CD4-positive, alpha-beta T cell treated with Interleukin-2 at 100 ng/mL for 4 hours (primary cell): ENCODE measurements around the gene REG3G.

ENCODE experiments used
- DNase-seq: peaks from one replicate; pipeline ENCODE4 v3.0.0-alpha.2; 2020; ENCODE audit warnings: low spot score

The REG3G gene

DNA sequence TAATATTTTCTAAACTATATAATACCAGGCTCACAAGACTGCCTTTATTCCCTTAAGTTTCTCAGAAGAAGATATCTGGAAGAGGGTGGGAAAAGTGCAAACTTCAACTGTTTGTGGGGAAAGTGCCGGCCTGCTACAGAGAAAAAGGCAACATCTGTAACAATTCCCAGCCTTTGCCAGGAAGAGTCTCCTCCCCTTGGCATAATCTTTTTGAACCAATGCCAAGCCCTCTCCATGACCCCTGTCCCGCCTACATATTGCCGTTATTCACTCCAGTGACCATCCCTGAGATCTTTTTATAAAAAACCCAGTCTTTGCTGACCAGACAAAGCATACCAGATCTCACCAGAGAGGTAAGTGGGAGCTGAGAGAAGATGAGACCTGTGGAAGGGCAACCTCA is at the start of gene REG3G:
REG3G (plus strand) TSS at position 282 of the 400 bp plus-strand sequence. CDS start 392 bp downstream, outside the sequence.
- DNase-seq, result no peak

DNA sequence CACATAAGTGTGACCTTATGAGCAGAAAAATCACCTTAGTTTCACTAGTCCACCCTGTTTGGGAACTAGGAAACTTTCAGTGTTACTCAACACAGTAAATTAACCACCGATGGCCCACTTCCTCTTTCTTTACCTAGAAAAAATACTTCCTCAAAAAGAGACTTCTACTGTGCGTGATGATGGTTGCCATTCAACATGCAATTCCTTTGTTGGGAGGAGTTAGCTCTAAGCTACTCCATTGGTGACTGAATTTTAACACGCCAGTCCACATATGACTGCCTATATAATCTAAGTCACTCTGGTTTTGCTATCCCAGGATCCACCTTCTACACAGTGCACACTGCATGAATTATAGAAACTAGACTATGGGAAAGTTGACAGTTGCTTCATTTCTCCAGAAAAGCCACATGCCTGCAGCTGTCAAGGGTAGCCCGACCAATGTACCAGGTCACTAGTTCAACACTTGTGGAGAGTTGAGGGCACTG is 47.8 kb upstream of the REG3G start:
- DNase-seq, result peak; percentile 0

DNA sequence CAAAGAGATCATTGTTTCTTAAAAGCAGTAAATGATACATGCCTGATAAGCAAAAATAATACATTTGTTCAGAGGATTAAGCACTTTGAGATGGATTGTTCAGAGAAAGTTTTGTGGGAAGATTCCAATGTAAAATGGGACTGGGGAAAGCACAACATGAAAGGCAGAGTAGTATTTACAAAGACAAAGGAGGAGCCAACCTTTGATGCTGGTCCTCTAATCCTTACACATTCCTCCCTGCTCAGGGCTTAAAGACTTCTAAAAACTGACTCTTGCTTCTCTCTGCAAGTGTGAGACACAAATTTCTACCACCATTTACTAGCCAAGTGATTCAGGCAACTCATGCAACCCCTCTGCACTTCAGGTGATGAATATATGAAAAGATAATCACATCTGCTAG is 47.2 kb upstream of the REG3G start:
- no peak for DNase-seq

DNA sequence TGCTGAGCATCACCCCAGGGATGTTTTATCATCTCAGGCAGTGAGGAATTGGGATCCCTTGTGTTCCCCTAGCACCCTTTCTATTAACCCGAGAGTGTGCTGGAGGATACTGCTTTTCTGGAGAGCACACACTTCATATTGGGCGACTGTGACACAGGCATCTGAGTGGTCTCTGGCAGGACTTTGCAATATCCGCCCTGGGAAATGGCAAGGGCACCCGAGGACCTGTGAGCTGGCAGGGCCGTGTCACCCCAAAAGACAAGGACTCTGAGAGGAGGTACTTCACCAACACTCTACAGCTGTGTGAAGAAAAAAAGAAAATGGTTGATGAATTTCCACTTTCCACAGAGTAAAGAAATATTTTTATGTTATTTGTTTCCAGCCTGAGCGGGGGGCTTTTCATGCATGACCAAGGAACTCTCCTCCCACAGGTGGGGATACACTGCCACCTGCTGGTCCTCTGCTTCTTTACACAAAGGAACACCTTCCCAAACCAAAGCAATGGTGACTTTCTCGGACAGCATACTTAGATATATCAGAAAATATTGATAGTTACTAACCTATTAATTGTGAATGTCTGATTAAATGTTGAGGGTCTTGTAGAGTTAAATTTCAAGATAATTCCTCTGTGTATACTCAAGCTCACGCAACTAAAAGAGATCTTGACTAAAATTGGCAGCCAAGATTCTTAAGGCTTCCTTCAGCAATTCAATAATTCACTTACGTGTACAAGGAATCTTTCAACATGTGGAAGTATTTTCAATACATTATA is 45.9 kb upstream of the REG3G start:
- DNase-seq, result no peak

DNA sequence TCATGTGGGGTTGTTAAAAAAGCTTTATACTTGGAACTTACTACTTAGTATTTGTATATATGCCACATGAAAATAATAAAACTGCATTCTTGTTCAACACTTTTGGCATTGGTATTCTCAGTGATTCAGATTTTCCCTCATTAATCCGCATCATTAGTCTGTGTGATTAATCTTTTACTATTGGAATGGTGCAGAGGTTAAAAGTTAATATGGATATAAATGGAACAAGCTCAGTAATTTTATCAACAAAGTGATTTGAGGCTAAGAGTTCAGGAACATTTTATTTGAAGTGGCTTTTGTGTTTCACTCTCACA is 45.4 kb upstream of the REG3G start:
- no peak for DNase-seq

DNA sequence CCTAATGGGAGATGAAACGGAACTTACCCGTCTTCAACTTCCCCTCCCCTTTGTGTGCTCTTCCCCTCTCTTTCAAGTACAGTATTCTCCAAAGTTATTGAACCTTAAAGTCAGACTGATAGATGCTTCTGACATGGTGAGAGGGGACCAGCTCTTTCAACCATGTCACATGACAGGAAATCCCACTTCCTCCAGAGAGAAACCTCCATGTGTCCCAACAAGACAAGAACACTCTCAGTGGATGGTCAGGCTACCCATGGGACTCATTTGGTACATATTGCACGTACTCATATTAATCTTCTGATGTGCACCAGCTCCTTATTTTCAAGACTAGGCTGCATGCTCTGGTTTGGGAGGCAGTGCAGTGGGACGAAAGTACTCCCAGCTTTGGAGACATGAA is 44.6 kb upstream of the REG3G start:
- no peak for DNase-seq

DNA sequence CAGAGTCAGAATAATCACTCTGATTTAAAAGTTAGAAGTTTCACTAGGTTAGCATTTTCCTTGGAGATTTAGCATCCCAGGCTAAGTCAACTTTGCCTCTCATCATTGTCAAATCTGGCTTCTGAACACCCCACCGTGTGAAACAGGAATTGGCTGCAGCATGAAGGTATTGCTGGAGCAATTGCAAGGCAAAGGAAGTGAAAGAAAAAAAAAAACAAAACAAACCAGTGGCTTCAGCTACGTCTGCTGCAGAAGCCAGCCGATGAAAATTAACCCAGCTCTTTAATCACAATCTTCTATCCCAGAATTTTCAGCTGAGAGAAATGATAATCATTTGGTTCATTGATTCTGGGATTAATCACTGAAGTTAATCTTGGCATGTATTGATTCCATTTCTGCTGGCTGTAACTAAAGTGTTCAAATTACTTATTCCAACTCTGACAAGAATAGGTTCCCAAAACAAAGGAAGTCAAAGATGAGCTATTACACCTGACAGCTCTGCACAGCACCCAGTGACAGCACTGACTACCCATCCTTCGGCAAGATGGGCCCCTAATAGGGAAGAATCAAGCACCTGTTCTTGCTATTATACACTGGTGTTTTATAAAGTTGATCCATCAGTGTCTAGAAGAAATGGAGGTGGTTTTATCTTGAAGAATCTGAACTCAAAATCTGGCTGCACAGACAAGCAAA is 42.7 kb upstream of the REG3G start:
- no peak for DNase-seq

DNA sequence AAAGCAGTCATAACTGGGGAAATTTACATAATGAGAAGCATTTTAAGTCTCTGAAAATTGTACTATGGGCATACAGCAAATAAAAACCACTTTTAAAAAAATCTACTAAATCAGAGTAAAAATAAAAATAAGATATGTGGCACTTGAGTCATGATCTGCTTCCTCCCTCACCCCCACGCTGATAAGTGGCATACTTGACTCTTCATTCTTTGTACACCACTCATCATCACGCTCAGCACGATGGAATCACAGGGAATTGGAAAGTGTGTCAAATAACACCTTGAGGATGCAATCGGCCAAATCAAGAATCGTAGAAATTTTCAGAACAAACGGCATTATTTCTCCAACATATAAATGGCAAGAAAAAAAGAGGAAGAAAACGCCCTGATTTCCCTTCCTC is 41.1 kb upstream of the REG3G start:
- no peak for DNase-seq

DNA sequence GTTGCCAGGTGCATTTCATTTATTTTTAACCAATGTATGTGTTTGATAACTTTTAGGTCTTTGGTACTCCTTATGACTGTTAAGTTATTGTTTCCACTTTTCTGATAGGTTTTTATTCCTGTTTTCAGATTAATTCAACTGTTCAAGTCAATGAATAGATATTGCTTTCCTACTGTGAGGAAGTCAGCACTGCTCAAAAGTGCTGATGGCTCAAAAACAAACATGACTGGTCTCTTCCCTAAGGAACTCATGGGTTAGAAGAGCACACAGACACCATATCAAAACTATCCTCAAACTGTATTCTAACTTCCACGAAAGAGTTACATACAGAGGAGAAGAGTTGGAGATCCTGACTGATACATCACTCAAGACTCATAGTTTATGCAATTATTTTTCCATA is 39.9 kb upstream of the REG3G start:
- no peak for DNase-seq

DNA sequence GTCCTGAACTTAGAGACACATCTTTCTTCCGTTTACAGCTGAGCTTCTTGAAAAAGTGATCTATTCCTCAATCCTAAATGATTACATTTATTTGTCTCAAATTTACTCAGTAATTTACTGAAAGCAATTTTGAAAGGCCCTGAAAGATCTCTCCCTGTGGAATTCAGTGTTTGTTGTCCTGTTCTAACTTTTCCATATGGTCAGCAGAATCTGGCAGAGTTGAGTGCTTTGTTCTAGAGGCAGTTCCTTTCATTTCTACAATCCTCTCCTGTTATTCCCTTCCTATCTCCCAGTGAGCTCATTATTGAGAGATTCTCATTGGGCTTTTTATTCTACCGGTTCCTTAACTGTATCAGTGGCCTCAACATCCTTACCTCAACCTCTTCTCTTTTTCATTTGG is 36.5 kb upstream of the REG3G start:
- no peak for DNase-seq

DNA sequence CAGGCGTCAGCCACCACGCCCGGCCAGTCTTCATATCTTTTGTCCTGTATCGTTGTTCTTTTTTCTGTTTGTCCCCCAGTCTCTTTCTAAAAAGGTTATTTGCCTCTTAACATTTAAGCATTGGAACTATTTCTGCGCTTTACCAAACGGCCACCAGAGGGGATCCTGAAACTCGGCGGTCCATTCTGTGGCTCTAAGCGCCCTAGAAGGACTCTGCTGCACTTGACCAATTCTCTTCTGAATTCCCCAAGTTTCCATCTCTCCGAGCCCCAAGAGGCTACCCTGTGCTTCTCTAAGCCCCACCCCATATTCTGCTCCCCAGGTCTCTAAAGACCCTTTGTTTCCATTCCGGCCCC is 33.1 kb upstream of the REG3G start:
- no peak for DNase-seq

DNA sequence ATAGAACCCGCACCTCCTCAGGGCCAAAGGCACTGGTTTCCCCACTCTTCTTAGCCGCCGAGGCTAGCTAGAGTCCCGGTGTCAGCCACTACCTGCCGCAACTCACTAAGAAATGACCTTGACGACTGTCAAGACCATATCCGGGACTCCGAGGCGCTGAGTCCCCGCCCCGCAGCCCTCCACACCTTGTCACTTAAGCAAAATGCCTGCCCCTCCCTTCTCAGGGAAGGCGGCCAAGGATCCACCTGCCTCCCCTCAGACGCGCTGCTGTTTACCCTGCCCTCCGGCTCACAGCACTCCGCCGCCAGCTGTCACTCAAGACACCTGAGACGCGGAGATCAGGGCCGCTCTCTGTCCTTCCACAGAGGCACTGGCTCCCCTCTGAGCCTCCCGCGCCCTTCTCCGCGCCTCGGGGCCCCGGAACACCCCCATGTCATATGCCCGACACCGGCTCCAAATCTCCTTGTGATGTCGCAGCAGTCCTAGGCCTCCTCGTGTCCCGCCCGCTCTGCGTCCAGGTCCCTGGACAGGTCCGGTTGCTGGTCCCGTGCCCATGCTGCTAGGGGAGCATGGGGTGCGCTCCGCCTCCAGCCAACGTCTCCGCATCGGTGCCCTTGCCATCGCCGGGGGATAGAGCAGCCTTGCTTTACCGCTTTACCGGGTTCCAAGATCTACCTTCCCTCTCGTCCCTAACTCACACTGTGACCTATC is 32.5 kb upstream of the REG3G start:
- DNase-seq, result no peak

DNA sequence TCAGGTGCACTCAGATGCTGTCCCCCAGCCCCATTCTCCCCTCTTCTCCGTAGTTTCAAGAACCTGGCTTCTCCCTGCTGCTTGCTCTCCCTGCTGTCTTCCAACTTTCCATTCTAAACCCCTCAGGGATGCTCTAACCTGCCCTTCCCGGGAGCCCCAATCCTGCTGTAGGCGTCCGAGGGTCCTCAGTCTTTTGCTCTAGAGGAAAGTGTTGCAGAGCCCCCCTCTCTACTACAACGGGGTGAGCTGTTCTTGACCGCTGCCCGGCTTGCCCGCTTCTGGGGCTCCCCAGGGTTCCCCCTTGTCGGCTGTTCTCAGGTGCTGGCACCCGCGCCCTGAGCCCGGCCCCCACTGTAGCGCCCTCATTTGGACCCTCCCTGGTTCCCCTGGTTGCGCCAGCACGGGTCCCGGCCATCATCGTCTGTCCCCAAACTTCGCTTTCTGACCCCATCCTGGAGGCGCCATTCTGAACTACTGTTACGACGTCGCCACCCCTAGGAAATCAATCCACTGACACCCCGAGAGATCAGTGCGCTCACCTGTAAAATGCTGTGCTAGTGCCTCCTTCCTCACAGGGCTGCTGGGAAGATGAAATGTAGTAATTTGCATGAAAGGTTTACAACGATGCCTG is 31.9 kb upstream of the REG3G start:
- no peak for DNase-seq

DNA sequence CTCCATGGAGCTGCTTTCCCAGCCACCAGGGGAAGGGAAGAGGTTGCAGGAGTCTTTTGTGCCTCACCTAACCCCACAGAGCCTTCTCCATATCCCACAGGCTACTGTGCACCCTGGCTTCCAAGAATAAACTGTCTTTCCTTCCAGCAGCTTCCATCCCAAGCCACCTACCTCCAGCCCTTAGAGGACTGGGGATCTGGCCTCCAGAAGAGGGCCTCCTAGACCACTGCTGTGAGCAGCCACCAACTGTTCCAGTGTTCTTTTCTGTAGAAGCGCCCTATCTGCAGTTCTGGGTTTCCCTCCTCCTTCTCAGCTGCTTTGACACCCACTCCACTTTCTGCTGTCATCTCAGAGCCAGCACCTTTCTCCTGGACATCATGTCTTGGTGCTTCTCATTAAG is 30.7 kb upstream of the REG3G start:
- no peak for DNase-seq

DNA sequence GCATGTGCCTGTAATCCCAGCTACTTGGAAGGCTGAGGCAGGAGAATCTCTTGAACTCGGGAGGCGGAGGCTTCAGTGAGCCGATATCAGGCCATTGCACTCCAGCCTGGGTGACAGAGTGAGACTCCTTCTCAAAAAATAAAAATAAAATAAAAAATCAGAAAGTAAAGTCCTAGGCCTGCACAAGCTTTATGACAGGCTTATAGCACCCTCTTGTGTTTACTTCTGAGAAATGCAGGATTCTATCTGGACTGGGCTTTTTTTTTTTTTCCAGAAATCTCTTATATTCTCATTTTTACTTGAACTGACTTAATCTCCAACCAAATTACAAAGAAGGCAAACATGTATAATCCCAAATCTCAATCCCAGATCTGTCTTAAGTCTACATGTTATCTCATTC is 26.1 kb upstream of the REG3G start:
- DNase-seq, result no peak

DNA sequence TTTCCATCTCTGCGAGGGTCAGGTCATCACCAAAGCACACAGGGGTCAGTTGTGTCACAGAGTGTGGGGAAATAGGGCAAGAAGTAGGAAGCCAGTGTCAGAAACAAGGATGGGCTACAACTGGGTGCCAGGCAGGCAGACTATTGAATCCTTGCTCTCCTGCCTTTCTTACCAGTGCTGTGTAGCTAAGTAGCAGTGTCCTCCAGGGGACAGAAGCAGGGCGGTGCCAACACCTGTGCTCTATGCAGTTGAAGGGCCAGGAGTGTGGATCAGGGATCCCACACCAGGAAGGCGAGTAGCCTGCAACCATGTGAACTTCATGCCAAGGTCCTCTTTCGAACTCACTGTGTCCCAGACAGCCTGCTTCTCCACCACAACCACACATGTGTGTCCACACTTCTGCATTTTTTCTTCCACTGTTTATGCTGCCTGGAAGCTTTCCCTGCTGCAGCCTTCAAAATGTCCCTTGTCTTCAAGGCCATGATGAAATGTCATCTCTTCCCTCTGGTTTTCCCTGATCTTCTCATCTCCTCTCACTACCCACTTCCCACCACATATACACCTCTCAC is 25.4 kb upstream of the REG3G start:
- no peak for DNase-seq

DNA sequence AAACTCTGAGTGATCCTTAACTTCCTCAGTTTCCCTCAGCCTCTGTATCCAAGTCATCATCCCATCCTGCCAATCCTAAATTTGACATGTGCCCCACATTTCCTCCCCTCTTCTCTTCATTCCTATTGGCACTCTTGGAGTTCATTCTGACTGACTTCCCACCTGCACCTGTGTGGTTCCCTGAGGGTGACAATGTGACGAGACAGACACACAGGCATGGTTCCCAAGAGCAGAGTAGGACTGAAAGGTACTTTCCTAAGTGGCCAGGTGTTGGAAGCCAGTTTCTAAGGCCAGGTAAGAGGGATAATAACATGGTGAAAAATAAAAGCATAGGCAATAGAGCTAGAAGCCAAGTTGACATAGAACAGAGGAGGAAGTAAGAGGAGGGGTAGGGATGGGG is 24.2 kb upstream of the REG3G start:
- DNase-seq, result no peak

DNA sequence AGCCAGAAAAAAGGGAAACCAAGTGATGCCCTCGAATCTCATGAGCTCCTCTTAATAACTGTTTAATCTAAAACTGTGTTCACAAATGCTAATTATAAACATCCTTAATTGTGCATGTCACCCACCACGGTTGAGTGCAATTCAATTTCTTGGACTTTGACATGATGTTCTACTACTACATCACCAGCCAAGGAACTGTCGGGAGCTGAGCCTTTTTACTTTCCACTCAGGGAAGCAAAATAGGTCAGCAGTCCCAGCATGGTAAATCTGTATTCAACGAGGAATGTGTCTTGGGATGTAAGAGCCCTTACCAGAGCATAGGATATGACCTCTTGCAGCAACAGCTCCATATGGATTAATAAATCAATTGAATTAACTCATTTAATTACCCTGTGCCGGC is 20.8 kb upstream of the REG3G start:
- no peak for DNase-seq

DNA sequence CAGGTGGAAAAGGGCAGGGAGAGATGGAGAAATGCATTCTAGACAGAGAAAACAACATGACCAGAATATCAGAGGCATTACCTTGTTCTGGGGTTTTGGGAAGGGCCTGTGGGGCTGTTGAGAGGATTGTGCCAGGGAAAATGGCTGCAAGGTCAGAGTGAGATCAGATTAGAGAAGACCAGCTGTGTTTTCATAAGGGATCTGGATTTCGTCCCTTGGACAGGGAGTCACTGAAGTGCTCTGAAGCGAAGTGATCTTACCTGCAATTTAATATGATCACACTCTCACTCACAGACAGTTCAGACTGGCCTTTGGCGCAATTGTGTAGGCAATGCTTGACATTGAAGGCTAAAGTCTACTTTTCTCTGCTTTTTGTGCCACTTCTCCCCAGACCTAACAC is 20.3 kb upstream of the REG3G start:
- DNase-seq, result no peak

DNA sequence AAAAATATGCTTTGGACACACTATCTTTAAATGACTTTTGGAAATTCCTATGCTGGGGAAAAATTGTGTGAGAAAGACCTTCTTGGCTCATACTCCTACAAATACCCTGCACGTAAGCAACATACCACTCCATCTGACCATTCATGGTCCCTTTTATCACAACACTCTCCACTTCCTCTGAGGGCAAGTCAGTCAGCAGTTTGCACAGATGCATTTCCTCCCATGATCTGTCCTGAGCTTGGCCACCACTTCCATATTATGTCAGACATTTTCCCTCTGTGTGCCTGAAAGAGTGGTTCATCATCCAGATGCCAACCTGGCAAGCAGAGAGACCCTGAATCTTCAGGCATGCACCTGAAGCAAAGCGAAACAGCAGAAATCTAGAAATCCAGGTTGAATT is 16.1 kb upstream of the REG3G start:
- no peak for DNase-seq

DNA sequence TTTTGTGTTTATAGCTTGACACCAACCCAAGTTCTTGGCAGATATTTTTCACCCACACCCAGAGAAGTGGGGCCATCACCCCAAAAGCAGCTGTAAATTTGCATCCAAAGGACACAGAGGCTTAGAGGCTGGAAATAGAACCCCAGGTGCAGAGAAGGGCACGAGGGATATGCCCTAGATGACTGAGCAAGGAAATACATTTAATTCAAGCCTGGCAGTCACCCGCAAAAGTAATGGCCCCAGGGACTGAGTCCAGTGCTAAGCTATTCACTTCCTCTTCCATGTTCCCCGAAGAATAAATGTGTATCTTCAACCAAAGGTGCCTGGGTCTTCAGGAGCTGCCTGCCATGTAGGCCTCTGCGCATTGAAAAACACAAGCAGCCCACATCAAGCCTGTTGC is 14.0 kb upstream of the REG3G start:
- no peak for DNase-seq

DNA sequence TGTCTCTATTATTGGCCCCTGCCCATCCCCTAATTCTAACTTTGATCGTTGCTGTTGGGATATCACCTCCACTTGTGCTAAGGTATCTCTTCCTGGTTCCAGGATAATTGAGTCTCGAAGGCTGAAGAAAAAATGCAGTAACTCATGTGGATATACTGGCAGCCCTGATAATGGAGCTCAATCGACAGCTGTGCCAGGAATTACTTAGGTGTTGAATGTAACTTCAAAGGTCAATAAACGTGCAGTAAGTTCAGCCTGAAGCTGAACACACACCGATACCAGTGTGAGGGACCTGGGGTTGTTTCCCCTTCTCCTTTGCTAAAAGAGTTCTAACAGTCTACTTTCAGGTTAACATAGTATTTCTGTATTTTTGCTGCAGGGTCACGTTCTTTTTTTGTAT is 11.9 kb upstream of the REG3G start:
- DNase-seq, result no peak

DNA sequence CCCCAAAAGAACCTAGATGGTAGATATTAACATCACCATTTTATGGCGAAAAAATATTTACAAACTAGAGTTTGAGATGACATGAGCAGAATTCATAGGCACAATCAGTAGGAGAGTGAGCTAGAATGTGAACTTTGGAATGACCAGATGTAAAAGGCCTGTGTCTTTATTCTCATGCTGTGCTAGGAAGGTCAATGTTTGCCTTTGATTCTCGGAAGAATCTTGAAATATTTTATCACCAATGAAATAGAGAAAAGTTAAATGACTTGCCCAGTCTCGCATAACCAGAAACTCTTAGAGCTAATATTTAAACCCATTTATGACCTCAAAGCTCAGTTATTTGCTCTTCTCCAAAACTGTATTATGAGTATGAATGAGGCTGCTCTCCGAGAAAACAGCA is 9.2 kb upstream of the REG3G start:
- no peak for DNase-seq
